ENCODE measurements around the gene SLC25A41. TPM values are rescaled to one million over a fixed set of nuclear protein-coding genes. Genes with fewer than 3 reads are reported as not detected.

SLC25A41 gene
- total and polyA plus RNA-seq, 2 of the 8 experiments (the other 6 are each of a cell fraction or from before 2014, with no cell fraction given), result 0.50 TPM; not detected in 1

DNA sequence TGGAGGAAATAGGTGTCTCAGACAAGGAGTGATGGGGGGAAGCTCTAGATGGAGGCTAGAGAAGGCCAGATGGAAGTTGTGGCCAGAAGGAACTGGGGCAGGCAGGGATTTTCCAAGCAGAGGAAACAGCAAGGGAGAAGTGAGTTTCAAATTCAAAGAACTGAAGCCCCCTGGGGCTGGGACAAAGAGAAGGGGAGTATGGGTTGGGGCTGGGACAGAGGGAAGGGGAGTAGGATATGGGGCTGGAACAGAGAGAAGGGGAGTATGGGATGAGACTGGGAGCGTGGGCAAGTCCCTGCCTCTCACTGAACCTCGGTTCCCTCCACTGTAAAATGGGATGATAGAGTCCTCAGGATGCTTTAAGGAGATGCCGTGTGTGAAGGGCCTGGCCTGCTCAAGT, 38.7 kb downstream of the SLC25A41 start (continued):
- TF ChIP-seq POU5F1 (IDR thresholded peaks at IDR 0.05; ENCODE audit: low read depth, low read length), result no peak
- no peak for TF ChIP-seq RBBP5 (IDR thresholded peaks at IDR 0.05; ENCODE audit: borderline replicate concordance, low read depth, low read length)
- TF ChIP-seq RNF2 (IDR thresholded peaks at IDR 0.05; ENCODE audit: borderline replicate concordance, low read depth, low read length, missing control alignments, poor library complexity, severe bottlenecking), result no peak
- TF ChIP-seq SIRT6 (IDR thresholded peaks at IDR 0.05; ENCODE audit: low read length), result no peak
- no peak for TF ChIP-seq CBX8 (IDR thresholded peaks at IDR 0.05; ENCODE audit: borderline replicate concordance, low read depth, low read length)
- TF ChIP-seq CHD1 (IDR thresholded peaks at IDR 0.05; ENCODE audit: low read depth, low read length), result no peak

All from H1 (cell line).